Skeletal muscle satellite cell (primary cell): ENCODE results near the gene SRSF12. TPM values are rescaled to one million over a fixed set of nuclear protein-coding genes. Genes with fewer than 3 reads are reported as not detected.
A peak's percentile ranks its signal among the peaks of the same experiment; 100 is the strongest.

Source experiments
- H3K27me3 ChIP-seq: 2 replicates; pipeline ENCODE4 v1.7.0; 2013; ENCODE audit warnings: low read length; ENCODE audit not compliant: control insufficient read depth, insufficient read depth
- H3K36me3 ChIP-seq: 2 replicates; pipeline ENCODE4 v1.7.0; 2013; ENCODE audit warnings: mild to moderate bottlenecking, control low read depth, low read length; ENCODE audit not compliant: insufficient read depth
- H3K4me1 ChIP-seq: 2 replicates; pipeline ENCODE4 v1.7.0; 2013; ENCODE audit warnings: low read length; ENCODE audit not compliant: control insufficient read depth, insufficient read depth
- H3K4me2 ChIP-seq: 2 replicates; pipeline ENCODE4 v1.7.0; 2013; ENCODE audit warnings: mild to moderate bottlenecking, low read length
- H3K4me3 ChIP-seq: 2 replicates; pipeline ENCODE4 v1.7.0; 2013; ENCODE audit warnings: low read length
- H3K9ac ChIP-seq: 2 replicates; pipeline ENCODE4 v1.7.0; 2013; ENCODE audit warnings: mild to moderate bottlenecking, low read depth, low read length, moderate library complexity
- H3K9me3 ChIP-seq: replicated peaks from 2 replicates; pipeline ENCODE4 v1.7.0; 2013; ENCODE audit warnings: mild to moderate bottlenecking, control low read depth, low read length
- total RNA-seq: library from RNA; depleted of rRNA; stranded (reverse); fragments of >200 nt; gene quantifications from 2 replicates; pipeline ENCODE4 v1.2.3, GENCODE V29; 2012; rRNA removed

The SRSF12 gene
- under 0.01 and 0.22 TPM in 2 replicates for total RNA-seq

DNA sequence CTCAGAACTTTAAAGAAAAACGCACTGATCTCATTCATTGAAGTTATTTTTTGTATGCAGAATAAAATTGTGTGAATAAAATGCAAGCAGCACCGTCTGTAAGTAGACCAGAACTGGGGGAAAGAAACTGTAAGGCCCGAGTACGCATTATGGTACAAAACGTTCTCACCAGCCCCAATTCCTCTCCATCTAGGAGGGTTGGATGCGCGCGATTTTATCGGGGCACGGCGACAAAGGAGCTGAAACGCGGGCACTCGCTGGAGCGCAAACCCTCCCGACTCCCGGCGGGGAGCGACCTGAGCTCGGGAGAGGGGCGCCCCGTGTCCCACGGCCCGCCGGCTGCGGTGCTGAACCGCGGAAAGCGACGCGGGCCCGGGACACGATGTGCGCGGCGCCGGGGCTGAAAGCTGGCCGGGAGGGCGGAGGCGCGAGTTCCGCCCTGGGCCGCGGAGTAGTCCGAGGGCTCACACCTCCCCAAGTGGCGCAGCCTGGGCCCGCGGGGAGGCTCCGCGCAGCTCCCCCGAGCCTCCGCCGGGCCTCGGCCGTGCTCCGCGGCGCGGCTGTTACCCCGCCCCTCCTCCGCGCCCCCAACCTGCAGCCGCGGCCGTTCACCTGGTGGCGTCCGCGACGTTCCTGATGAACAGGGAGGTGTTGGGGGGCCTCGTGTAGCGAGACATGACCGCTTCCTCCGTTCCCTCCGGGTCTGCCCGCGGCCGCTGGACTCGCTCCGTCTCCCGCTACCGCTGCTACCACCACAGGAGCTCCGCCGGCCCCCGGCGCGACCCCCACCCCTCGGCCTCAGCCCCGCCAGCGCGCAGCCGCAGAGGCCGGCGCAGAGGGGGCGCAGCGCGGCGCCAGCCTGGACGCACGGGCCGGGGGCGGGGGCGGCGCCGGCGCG, at the start of gene SRSF12:
TSS of gene SRSF12 (minus strand) at position 861 of the 898 bp plus-strand sequence. CDS start at position 677, 184 bp downstream.
- peak within 1 kb of the TSS; percentile 98 for H3K4me2 ChIP-seq
- H3K9me3 ChIP-seq: no peaks in the 10 kb centered on the region
- peak within 1 kb of the TSS; percentile 64 for H3K9ac ChIP-seq
- peaks cover 6% of the 10 kb centered on the region for H3K4me1 ChIP-seq
- H3K27me3 ChIP-seq: peaks cover 30% of the 10 kb centered on the region
- peak within 1 kb of the TSS; percentile 78 for H3K4me3 ChIP-seq
- no peaks in the 10 kb centered on the region for H3K36me3 ChIP-seq

DNA sequence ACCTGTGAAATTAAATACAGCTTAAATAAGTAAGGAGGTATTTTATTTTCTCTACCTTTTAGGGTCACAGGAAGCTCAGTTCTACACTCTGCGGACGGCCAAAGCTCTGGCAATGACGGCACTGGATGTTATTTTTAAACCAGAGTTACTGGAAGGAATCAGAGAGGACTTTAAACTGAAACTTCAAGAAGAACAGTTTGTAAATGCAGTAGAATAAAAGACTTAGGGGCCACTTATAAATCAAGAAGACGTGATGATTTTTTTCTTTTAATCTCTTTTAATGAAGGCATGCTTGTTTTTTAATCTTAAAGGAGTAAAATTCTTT, 44.1 kb upstream of the SRSF12 start:
- H3K27me3 ChIP-seq: no peaks in the 10 kb centered on the region
- H3K4me2 ChIP-seq: no peak overlapping the region
- H3K36me3 ChIP-seq: no peaks in the 10 kb centered on the region
- no peaks in the 10 kb centered on the region for H3K4me1 ChIP-seq
- H3K9me3 ChIP-seq: no peaks in the 10 kb centered on the region
- no peak overlapping the region for H3K9ac ChIP-seq
- H3K4me3 ChIP-seq: no peak overlapping the region

DNA sequence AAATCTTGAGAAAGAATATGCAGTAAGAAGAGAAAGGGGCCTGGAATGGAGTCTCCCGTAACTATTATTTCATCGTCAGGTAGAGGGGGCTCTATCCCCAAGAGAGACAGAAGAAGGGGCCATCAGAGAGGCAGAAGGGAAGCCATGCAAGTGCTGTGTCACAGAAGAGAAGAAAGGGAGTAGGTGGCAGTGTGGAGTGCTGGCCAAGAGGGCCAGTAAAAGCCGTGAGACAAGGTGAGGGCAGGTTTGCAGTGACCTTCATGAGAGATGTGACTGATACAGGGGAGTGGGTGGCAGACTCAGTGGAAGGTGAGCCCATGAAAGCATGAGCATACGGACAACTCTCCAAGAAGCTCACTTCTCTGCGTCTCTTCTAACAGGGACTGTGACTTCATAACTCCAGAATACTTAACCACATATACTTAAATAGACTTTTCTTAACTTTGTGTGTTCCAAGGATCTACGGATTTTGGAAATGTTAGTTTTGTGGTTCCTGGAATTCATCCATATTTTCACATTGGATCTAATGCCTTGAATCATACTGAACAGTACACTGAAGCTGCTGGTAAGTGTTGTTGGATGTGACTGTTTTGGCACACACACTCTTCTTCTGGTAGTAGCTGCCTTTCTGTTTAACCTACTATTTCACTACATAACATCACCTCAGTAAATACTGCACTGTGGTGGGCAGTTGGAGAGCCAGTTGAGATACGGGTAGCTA, 43.6 kb upstream of the SRSF12 start:
- Histone ChIP-seq H3K4me3 (no peak overlapping the region), H3K4me2 (no peak overlapping the region), H3K36me3 (no peaks in the 10 kb centered on the region), H3K4me1 (no peaks in the 10 kb centered on the region), H3K9ac (no peak overlapping the region), H3K9me3 (no peaks in the 10 kb centered on the region), H3K27me3 (no peaks in the 10 kb centered on the region)

GRCh38 chr6:89160331-89161092, 42.6 kb upstream of the SRSF12 start:
- Histone ChIP-seq H3K9me3 (no peaks in the 10 kb centered on the region), H3K9ac (no peak overlapping the region), H3K4me1 (no peaks in the 10 kb centered on the region), H3K27me3 (no peaks in the 10 kb centered on the region), H3K4me2 (no peak overlapping the region), H3K36me3 (no peaks in the 10 kb centered on the region), H3K4me3 (no peak overlapping the region)

DNA sequence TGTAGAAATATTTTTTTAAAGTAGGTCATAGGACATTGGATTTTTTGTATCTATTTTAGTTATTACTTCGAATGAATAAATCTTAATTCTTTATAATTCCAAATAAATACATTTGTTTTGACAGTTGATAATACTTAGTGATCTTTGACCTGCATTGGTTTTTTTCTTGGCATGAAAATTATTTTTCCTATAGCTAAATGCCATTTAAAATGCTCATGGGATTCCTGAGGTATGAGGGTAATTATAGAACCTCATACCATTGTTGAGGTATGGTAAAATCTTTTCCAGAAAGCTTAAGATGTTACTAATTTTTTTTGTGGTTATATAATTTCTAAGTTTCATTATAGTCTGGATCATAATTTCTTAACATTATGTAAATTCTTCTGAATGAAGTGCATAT, 36.3 kb upstream of the SRSF12 start:
- no peak overlapping the region for H3K4me2 ChIP-seq
- no peaks in the 10 kb centered on the region for H3K4me1 ChIP-seq
- no peaks in the 10 kb centered on the region for H3K27me3 ChIP-seq
- no peaks in the 10 kb centered on the region for H3K36me3 ChIP-seq
- H3K4me3 ChIP-seq: no peak overlapping the region
- no peak overlapping the region for H3K9ac ChIP-seq
- no peaks in the 10 kb centered on the region for H3K9me3 ChIP-seq

GRCh38 chr6:89148016-89148750, 30.3 kb upstream of the SRSF12 start:
- Histone ChIP-seq H3K36me3 (no peaks in the 10 kb centered on the region), H3K4me2 (no peak overlapping the region), H3K27me3 (peaks cover 12% of the 10 kb centered on the region), H3K9ac (no peak overlapping the region), H3K9me3 (no peaks in the 10 kb centered on the region), H3K4me3 (no peak overlapping the region), H3K4me1 (peaks cover 4% of the 10 kb centered on the region)

DNA sequence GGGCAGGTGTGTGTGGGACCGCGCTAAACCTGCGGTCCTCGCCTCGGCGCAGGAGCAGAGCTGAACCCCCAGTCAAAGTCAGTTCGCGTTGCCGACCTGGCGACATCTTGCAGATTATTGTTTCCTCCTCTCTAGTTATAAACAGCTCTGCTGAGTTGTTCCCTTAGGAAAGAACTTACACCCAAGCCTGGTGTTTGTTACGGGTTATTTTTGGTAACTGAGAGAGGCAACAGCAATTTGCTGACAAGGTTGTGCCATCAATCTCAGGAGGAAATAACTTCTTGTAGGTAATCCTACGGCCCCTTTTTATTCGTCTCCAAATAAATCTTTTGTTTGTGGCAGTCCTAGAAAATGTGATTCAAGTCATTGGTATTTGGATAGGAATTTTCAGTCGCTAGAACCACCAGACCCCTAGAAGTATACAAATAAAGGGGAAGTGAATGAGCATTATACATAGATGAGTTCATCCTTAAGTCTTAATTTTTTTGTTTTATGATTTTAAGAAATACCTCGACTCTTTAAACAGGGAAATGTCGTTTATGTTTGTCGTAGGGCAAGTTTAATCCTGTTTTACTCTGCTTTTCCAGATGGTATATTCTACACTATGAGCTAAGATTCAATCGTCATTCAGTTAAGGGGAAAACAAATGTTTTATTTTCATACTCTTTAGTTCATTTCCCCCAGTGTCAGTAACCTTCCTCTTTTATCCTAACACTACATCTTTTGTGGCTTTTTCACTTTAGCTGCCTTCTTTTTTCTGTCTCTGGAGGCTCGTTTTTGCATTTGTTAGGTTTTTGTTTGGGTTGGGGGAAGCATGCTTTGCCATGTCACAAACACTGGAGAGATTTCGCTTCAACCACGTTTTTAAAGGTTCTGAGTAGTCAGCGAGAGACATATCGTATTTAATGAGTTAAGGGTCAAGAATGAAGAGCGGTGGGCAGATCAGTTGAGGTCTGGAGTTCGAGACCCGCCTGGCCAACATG, 29.1 kb upstream of the SRSF12 start:
- Histone ChIP-seq H3K4me2 (peak overlapping the region; percentile 97), H3K9ac (peak overlapping the region; percentile 74), H3K4me1 (peaks cover 4% of the 10 kb centered on the region), H3K4me3 (peak overlapping the region; percentile 74), H3K9me3 (no peaks in the 10 kb centered on the region), H3K36me3 (no peaks in the 10 kb centered on the region), H3K27me3 (peaks cover 13% of the 10 kb centered on the region)

DNA sequence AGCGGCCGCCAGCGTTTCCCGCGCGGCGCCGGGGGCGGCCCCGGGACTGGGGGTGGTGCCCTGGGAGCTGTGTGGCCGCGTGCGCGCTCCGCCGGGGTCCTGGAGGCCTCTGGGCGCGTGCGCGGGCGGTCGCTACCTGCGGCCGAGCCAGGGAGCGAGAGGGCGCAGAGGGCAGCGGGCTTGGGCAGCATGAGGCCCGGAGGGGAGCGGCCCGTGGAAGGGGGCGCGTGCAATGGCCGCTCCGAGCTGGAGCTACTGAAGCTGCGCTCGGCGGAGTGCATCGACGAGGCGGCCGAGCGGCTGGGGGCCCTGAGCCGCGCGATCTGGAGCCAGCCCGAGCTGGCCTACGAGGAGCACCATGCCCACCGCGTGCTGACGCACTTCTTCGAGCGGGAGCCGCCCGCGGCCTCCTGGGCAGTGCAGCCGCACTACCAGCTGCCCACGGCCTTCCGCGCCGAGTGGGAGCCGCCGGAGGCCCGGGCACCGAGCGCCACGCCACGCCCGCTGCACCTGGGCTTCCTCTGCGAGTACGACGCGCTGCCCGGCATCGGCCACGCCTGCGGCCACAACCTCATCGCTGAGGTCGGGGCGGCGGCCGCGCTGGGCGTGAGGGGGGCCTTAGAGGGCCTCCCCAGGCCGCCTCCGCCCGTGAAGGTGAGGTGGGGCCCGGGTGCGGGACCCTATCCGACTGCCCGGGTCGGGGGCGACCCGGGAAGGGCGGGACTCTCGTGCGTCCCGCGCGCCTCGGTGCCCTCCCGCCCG, 28.3 kb upstream of the SRSF12 start, which contains the start of gene PM20D2:
TSS of gene PM20D2 (plus strand) at position 100 of the 762 bp plus-strand sequence. CDS start at position 190, 90 bp downstream.
- Histone ChIP-seq H3K4me2 (peak within 1 kb of the TSS; percentile 97), H3K9me3 (no peaks in the 10 kb centered on the region), H3K4me3 (peak within 1 kb of the TSS; percentile 74), H3K9ac (peak within 1 kb of the TSS; percentile 74), H3K36me3 (no peaks in the 10 kb centered on the region), H3K27me3 (peaks cover 14% of the 10 kb centered on the region), H3K4me1 (peaks cover 4% of the 10 kb centered on the region)

DNA sequence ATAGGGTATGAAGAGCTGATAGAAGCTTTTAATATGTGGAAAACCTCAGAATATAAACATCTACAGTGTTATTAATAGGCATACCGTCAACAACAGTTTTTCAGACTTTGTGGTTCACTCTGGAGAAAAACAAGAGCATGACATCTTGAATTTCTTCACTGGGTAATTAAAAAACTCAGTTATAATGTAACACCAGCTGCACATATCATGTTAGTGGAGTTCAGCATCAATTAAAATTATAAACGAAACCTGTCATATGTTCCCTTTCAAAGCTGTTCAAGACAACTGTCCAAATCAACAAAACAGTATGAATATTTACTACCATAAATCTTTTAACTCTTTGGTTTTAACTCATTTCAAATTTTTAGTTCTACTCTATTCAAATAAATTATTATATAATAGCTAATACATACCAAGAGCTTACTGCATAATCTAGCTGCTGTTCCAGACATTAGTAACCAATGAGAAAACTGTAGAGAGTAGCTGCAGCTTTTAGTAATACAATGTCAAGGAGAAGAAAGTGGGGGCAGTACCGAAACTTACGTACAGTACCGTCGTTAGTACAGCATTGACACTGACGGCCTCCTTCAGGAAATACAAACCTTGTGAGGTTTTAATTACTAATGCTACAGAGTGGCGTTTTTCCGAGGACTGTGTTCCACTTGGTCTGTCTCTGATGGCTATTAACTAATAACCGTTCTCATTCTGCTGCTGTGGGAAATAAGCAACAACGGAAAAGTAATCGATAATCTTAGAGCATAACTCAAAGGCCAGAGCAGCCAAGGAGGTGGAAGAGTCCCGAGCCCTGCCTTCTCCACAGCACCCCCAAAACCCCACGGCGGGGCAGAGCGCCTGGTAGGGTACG, 27.5 kb upstream of the SRSF12 start:
- peak overlapping the region; percentile 97 for H3K4me2 ChIP-seq
- no peaks in the 10 kb centered on the region for H3K36me3 ChIP-seq
- peaks cover 14% of the 10 kb centered on the region for H3K27me3 ChIP-seq
- H3K9me3 ChIP-seq: no peaks in the 10 kb centered on the region
- peaks cover 4% of the 10 kb centered on the region for H3K4me1 ChIP-seq
- peak overlapping the region; percentile 74 for H3K4me3 ChIP-seq
- peak overlapping the region; percentile 74 for H3K9ac ChIP-seq
